Neural cell (in vitro differentiated cells): ENCODE measurements around the gene PLEKHG5. TPM values are rescaled to one million over a fixed set of nuclear protein-coding genes. Genes with fewer than 3 reads are reported as not detected.

Experiments
- H2AFZ ChIP-seq: fragments of 200-600, 300-800 bp; sonication (generic), shearing (Covaris generic); 2 replicates; pipeline ENCODE4 v1.6.0; 2014; ENCODE audit warnings: low read depth, mild to moderate bottlenecking, antibody characterized with exemption, low read length, moderate library complexity
- H3F3A ChIP-seq: fragments of 200-600 bp; shearing (Covaris generic); 2 replicates; pipeline ENCODE4 v1.6.1; 2016; ENCODE audit warnings: mild to moderate bottlenecking, moderate library complexity, mixed read lengths, antibody characterized with exemption, low read length; ENCODE audit not compliant: insufficient read depth, poor library complexity, severe bottlenecking
- H3K27ac ChIP-seq: fragments of 200-600, 300-800 bp; sonication (generic), shearing (Covaris generic); 2 replicates; pipeline ENCODE4 v1.5.1; 2014; ENCODE audit warnings: mild to moderate bottlenecking, low read length, moderate library complexity
- H3K27me3 ChIP-seq: fragments of 300-800, 200-600 bp; sonication (generic), shearing (Covaris generic); 2 replicates; pipeline ENCODE4 v1.6.0; 2014; ENCODE audit warnings: mild to moderate bottlenecking, low read depth, low read length, moderate library complexity; ENCODE audit not compliant: insufficient read depth
- H3K36me3 ChIP-seq: fragments of 300-800, 200-600 bp; sonication (generic), shearing (Covaris generic); 2 replicates; pipeline ENCODE4 v1.5.1; 2014; ENCODE audit warnings: mild to moderate bottlenecking, antibody characterized with exemption, low read length, moderate library complexity; ENCODE audit not compliant: insufficient read depth
- H3K4me2 ChIP-seq: fragments of 300-800, 200-600 bp; sonication (generic), shearing (Covaris generic); 2 replicates; pipeline ENCODE4 v1.6.0; 2014; ENCODE audit warnings: mild to moderate bottlenecking, low read length
- H3K4me3 ChIP-seq: fragments of 300-800, 200-600 bp; sonication (generic), shearing (Covaris generic); 2 replicates; pipeline ENCODE4 v1.5.1; 2014; ENCODE audit warnings: mild to moderate bottlenecking, low read length, moderate library complexity
- H3K79me2 ChIP-seq: fragments of 200-600 bp; shearing (Covaris generic); replicated peaks from 2 replicates; pipeline ENCODE4 v1.6.0; 2014; ENCODE audit warnings: mild to moderate bottlenecking, low read length, moderate library complexity; ENCODE audit not compliant: insufficient read depth
- H3K9ac ChIP-seq: fragments of 300-800, 200-600 bp; sonication (generic), shearing (Covaris generic); 2 replicates; pipeline ENCODE4 v1.6.1; 2016; ENCODE audit warnings: mild to moderate bottlenecking, low read length, mixed read lengths
- H3K9me2 ChIP-seq: fragments of 200-600 bp; shearing (Covaris generic); 2 replicates; pipeline ENCODE4 v1.6.1; 2016; ENCODE audit warnings: mild to moderate bottlenecking, low read length, mixed read lengths; ENCODE audit not compliant: insufficient read depth
- H3K9me3 ChIP-seq: fragments of 200-600, 300-800 bp; sonication (generic), shearing (Covaris generic); 2 replicates; pipeline ENCODE4 v1.6.1; 2016; ENCODE audit warnings: mild to moderate bottlenecking, mixed run types, low read length, moderate library complexity, mixed read lengths
- H4K20me1 ChIP-seq: fragments of 200-600 bp; shearing (Covaris generic); 2 replicates; pipeline ENCODE4 v1.6.1; 2016; ENCODE audit warnings: mild to moderate bottlenecking, mixed run types; ENCODE audit not compliant: insufficient read depth
- EZH2 ChIP-seq: fragments of 200-600, 300-800 bp; shearing (Covaris generic), sonication (generic); IDR thresholded peaks from 2 replicates; pipeline ENCODE4 v1.6.1; 2014; ENCODE audit warnings: antibody characterized with exemption, low read length, borderline replicate concordance, mild to moderate bottlenecking; ENCODE audit not compliant: insufficient read depth, poor library complexity, severe bottlenecking
- MXI1 ChIP-seq: fragments of 450-650 bp; conservative IDR thresholded peaks from 2 replicates; pipeline ENCODE4 v1.6.1; 2014; ENCODE audit warnings: antibody characterized with exemption, mild to moderate bottlenecking; ENCODE audit not compliant: poor library complexity, severe bottlenecking
- POLR2AphosphoS5 ChIP-seq: IDR thresholded peaks from 2 replicates; pipeline ENCODE4 v1.6.1; 2012
- RAD21 ChIP-seq: fragments of 450-650 bp; conservative IDR thresholded peaks from 2 replicates; pipeline ENCODE4 v1.6.1; 2014; ENCODE audit warnings: antibody characterized with exemption, mild to moderate bottlenecking, moderate library complexity
- SMC3 ChIP-seq: fragments of 450-650 bp; conservative IDR thresholded peaks from 2 replicates; pipeline ENCODE4 v1.6.1; 2014; ENCODE audit warnings: antibody characterized with exemption, mild to moderate bottlenecking, moderate library complexity; ENCODE audit not compliant: poor library complexity
- TAF1 ChIP-seq: IDR thresholded peaks from 2 replicates; pipeline ENCODE4 v1.6.1; 2012; ENCODE audit warnings: low read depth
- polyA plus RNA-seq: library from polyadenylated mRNA; depleted of rRNA; stranded (reverse); fragments of >200 nt; gene quantifications from 2 replicates; pipeline ENCODE4 v1.2.3, GENCODE V29; 2014
- TF ChIP-seq, protein P1 (sequence below): IDR thresholded peaks from 2 replicates; pipeline ENCODE4 v1.6.1; 2012; ENCODE audit warnings: borderline replicate concordance
- TF ChIP-seq, protein P2 (sequence below): fragments of 450-650 bp; IDR thresholded peaks from 2 replicates; pipeline ENCODE4 v1.5.1; 2014; ENCODE audit warnings: antibody characterized with exemption, mild to moderate bottlenecking, moderate library complexity; ENCODE audit not compliant: poor library complexity, severe bottlenecking

Gene PLEKHG5
- polyA plus RNA-seq, 1 donor from 2014 or later = 24.0 TPM

DNA sequence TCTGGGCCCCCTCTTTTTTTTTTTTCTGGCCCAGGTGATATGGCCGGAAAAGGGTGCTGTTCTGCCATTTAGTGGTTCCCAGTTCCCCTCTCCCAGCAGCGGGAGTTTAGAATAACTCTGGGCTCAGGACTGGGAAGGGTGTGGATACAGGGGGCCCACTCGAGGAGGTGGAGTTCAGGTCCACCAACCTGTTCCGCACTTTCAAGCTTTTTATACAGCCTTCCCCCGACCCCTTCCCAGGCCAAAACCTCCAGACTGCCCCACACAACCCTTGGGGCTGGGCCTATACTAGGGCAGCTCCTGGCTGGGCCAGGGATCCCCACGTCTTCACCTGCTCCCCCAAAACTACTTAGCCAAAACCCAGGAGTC, 402 bp downstream of the PLEKHG5 start:
- H3K4me2 ChIP-seq = peak overlapping the region; percentile 88
- H3K9me3 ChIP-seq = no peaks in the 10 kb centered on the region
- H3K4me3 ChIP-seq = peak overlapping the region; percentile 73
- H3K9me2 ChIP-seq = no peaks in the 10 kb centered on the region
- TF ChIP-seq POLR2AphosphoS5 (no peak), SMC3 (no peak), EZH2 (no peak)
- no peaks in the 10 kb centered on the region for H3K79me2 ChIP-seq
- no peaks in the 10 kb centered on the region for H3F3A ChIP-seq
- no peak overlapping the region for H2AFZ ChIP-seq
- H3K27ac ChIP-seq = no peak overlapping the region
- H3K27me3 ChIP-seq = peaks cover under 1% of the 10 kb centered on the region
- no peaks in the 10 kb centered on the region for H3K36me3 ChIP-seq
- H3K9ac ChIP-seq = peak overlapping the region; percentile 53
- no peaks in the 10 kb centered on the region for H4K20me1 ChIP-seq

- Histone ChIP-seq H3K4me3 (peak overlapping the region; percentile 73), H3K9ac (peak overlapping the region; percentile 53), H3K4me2 (peak overlapping the region; percentile 88), H4K20me1 (no peaks in the 10 kb centered on the region), H3K79me2 (no peaks in the 10 kb centered on the region), H2AFZ (no peak overlapping the region), H3F3A (no peaks in the 10 kb centered on the region), H3K27ac (no peak overlapping the region), H3K9me3 (no peaks in the 10 kb centered on the region), H3K27me3 (peaks cover 6% of the 10 kb centered on the region), H3K9me2 (no peaks in the 10 kb centered on the region), H3K36me3 (no peaks in the 10 kb centered on the region)
- TF ChIP-seq RAD21 = no peak
- no peak for TF ChIP-seq EZH2
- TF ChIP-seq POLR2AphosphoS5 = no peak
- TF ChIP-seq, protein P1, sequence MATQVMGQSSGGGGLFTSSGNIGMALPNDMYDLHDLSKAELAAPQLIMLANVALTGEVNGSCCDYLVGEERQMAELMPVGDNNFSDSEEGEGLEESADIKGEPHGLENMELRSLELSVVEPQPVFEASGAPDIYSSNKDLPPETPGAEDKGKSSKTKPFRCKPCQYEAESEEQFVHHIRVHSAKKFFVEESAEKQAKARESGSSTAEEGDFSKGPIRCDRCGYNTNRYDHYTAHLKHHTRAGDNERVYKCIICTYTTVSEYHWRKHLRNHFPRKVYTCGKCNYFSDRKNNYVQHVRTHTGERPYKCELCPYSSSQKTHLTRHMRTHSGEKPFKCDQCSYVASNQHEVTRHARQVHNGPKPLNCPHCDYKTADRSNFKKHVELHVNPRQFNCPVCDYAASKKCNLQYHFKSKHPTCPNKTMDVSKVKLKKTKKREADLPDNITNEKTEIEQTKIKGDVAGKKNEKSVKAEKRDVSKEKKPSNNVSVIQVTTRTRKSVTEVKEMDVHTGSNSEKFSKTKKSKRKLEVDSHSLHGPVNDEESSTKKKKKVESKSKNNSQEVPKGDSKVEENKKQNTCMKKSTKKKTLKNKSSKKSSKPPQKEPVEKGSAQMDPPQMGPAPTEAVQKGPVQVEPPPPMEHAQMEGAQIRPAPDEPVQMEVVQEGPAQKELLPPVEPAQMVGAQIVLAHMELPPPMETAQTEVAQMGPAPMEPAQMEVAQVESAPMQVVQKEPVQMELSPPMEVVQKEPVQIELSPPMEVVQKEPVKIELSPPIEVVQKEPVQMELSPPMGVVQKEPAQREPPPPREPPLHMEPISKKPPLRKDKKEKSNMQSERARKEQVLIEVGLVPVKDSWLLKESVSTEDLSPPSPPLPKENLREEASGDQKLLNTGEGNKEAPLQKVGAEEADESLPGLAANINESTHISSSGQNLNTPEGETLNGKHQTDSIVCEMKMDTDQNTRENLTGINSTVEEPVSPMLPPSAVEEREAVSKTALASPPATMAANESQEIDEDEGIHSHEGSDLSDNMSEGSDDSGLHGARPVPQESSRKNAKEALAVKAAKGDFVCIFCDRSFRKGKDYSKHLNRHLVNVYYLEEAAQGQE = no peak
- TF ChIP-seq, protein P2, sequence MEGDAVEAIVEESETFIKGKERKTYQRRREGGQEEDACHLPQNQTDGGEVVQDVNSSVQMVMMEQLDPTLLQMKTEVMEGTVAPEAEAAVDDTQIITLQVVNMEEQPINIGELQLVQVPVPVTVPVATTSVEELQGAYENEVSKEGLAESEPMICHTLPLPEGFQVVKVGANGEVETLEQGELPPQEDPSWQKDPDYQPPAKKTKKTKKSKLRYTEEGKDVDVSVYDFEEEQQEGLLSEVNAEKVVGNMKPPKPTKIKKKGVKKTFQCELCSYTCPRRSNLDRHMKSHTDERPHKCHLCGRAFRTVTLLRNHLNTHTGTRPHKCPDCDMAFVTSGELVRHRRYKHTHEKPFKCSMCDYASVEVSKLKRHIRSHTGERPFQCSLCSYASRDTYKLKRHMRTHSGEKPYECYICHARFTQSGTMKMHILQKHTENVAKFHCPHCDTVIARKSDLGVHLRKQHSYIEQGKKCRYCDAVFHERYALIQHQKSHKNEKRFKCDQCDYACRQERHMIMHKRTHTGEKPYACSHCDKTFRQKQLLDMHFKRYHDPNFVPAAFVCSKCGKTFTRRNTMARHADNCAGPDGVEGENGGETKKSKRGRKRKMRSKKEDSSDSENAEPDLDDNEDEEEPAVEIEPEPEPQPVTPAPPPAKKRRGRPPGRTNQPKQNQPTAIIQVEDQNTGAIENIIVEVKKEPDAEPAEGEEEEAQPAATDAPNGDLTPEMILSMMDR = peak; percentile 46
Observed at GRCh38 chr1:6490181-6491080, 1.0 kb downstream of the PLEKHG5 start.

- H3K4me2 ChIP-seq = peak overlapping the region; percentile 88
- H3K36me3 ChIP-seq = no peaks in the 10 kb centered on the region
- no peaks in the 10 kb centered on the region for H3K9me2 ChIP-seq
- H3F3A ChIP-seq = no peaks in the 10 kb centered on the region
- no peaks in the 10 kb centered on the region for H3K9me3 ChIP-seq
- H3K27me3 ChIP-seq = peaks cover 11% of the 10 kb centered on the region
- no peak overlapping the region for H2AFZ ChIP-seq
- TF ChIP-seq, protein P2 = peak; percentile 85
- TF ChIP-seq SMC3 = peak; percentile 67
- TF ChIP-seq MXI1 = no peak
- TF ChIP-seq, protein P1 = no peak
- TF ChIP-seq RAD21 = peak; percentile 78
- no peak for TF ChIP-seq TAF1
- no peak for TF ChIP-seq EZH2
- H3K9ac ChIP-seq = peak overlapping the region; percentile 53
- no peaks in the 10 kb centered on the region for H3K79me2 ChIP-seq
- H4K20me1 ChIP-seq = no peaks in the 10 kb centered on the region
- H3K4me3 ChIP-seq = peak overlapping the region; percentile 73
- H3K27ac ChIP-seq = no peak overlapping the region
Observed at GRCh38 chr1:6489799-6490180, 1.7 kb downstream of the PLEKHG5 start.
